Measurements from ENCODE around the gene SNCA.

Gene SNCA

DNA sequence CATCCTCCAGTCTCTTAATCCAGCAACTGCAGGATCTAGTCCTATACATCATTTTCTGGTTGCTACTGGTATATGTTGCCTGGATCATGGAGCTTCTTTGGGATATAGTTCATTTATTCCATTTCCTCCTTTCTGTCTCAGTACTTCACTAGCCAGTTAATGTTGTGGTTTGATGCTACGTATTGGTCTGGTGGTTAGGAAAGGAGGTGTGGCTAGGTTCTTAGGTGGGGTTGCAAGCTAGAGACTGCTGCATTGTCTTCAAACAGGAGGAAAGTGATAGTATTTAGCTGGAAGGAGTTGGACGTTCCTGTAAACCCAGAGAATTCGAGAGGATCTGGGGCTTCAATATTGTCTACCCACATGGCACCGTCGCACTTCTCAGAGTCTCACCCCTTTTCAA is 129.5 kb downstream of the SNCA start:
- DNase-seq (ENCODE audit: low read depth, low spot score) = no peak

DNA sequence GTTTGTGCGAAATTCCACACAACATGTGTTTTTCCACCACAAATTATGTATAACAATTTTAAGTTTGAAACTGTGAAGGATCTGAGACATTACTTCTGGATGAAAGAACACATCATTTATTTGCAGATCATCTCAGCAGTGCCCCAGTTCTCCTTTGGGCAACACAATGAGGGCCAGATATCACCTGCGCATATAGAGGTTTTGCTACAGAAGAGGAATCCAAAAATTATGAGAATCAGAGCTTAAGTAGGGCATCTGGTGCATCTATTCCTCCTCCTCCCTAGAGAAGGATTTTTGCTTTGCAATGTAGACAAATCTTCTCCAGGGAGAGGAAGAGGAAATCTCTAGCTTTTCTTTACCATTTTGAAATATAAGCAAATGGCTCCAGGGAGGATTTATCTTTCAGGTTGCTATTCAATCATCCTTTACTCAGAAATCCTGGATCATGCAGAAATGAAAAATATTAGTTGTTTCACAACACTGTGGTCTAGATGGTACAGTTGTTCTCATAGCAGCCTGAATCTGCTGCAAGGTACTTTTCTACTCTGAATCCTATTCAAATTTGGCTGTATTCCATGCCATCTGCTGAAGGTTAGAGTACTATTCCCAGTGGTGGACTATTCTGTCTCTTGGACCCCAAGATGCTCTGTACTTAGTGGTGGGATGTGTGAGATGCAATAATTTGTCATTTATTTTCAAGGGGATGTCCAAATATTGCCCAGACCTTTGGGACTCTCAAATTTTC is 132.1 kb downstream of the SNCA start:
- DNase-seq (ENCODE audit: low read depth, low spot score) = no peak

DNA sequence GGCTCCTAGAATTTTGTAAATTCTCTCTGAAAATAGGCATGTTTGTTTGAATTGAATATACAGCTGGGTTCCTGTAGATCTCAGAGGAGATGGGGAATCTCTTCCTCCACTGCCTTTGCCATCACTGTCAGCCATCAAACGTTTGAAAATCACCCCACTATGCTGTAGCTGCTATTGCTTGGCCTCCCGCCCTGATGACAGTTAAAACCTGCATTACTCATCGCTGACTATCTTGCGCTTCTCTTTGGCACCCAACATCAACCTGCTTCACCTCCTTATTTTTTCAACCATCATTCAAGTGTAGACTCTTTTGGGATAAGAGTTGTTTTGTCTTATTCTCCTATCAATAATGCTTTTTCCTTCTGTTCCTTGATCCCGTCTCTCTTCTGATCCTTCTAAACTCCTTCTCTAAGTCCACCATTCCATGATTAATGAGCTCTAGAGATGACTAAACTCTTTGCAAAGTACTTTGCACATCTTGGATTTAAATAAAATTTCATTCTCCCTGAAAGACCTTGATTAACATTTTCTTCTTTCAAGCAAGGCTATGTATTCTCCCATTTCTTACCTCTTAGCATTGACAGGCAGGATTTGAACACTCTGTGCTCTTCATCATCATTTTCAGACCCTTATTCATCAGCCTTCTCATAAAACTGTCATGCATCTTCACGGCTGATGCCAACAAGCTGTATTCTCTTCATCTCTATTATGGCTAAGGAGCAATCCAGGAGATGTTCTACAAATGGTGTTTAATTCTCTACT is 133.0 kb downstream of the SNCA start:
- DNase-seq (ENCODE audit: low read depth, low spot score) = no peak

DNA sequence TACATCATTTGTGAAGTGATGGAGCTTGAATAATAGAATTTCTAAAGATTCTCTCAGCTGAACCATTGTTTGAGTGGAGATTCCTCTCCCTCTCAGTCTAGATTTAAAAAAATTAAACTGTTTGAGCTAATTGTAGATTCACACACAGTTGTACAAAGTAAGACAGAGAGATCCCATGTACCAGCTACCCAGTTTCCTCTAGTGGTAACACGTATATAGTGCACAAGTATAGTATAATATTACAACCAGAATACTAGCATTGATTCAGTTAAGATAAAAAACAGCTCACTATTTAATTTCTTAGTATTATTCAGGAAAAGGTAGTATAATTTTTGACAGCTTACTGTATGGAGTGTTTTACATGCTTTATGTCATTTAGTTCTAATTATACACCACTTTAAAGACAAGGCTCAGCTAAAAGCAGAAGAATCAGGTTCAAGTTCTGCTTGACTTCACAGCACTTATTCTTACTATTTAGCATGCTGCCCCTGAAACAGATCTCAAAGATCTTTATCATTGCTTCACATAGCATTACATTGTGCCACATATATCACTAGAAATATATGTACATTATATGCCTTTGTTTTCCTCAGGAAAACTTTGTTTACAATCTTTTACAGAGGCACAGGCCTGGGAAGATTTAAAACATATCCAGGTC is 136.1 kb downstream of the SNCA start:
- no peak for DNase-seq (ENCODE audit: low read depth, low spot score)

DNA sequence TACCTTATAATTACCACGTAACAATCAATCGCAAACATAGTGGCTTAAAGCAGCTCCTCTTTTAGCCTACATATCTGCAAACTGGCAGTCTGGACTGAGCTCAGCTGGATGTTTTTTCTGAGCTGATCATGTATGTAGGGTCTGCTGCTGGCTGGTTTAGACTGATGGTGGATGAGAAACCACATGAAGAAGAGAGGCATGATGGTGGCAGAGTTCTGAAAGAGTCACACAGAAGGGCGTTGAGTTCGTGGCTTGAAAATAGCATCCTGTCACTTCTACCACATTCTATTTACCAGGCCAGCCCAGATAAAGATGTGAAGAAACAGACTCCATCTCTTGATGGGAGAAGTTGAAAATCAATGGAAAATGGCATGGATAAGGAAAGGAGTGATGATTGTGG is 151.3 kb downstream of the SNCA start:
- DNase-seq (ENCODE audit: low read depth, low spot score) = no peak

DNA sequence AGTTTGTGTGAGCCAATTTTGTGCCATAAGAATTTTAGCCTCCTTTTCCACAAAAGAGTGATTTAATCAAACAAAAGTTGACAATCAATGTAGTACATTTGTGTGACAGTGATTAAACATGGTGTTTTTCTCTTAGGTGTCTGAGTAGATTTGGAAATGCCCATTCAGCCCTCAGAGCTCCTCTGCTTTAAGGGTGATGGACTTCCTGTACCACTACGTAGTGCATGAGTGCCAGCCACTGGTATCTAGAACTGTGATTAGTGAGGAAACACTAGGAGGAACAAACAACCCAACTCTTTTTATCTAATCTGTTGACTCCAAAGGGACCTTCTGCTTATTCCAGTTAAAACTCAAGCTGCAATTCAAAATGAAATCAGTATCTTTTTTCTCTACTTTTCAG is 151.7 kb downstream of the SNCA start:
- DNase-seq (ENCODE audit: low read depth, low spot score) = no peak

DNA sequence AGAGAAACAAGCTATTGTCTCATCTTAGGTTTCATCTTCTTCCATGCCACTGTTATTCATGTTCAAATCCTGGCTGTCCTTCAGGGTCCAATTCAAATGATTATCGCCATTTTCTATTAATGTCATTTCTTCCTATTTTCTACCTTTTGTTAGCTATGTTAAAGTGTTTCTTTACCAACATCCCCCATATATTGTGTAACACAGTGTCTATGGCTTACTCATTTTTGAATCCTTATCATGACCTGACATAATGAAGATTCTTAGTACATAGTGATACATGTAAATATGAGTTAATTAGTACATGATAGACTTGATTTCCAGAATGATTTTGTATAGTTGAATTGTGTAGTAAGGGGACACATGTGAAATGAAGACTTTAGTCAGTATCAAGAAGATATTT is 152.4 kb downstream of the SNCA start:
- DNase-seq (ENCODE audit: low read depth, low spot score) = no peak

DNA sequence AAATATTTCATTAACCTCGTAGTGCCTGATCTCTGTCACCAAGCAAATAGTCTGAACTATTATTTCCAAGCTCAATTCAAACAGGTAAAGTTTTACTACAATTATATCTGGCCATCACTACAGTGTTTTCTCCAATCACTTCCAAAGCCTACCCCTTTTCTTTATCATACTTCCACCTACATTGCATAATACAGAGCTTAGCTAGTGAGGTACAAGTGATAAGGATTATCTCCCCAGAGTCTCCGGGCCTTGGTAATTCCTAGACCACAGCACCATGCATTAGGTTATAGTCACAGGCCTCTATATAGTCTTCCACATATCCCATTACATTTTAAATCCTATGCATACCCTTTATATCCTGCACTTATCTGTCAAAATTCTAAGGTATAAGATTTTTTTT is 154.2 kb downstream of the SNCA start:
- no peak for DNase-seq (ENCODE audit: low read depth, low spot score)

DNA sequence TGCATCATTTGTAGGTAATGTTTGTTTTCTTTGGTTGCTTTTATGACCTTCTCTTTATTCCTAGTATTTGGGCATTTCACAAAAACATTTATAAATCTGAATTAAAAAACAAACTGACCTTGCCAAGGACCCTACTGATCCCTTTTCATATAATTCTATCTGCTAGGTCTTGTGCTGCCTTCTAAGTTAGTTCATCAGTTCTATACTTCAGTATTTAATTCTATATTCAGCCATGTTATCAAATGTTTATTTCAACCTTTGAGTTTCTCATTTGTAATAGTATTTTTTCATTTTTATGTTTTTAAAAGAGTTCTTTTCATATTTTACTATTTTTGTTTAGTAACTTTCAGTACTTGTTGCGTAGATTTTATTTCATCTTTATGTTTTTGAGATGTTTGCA is 155.3 kb downstream of the SNCA start:
- no peak for DNase-seq (ENCODE audit: low read depth, low spot score)

DNA sequence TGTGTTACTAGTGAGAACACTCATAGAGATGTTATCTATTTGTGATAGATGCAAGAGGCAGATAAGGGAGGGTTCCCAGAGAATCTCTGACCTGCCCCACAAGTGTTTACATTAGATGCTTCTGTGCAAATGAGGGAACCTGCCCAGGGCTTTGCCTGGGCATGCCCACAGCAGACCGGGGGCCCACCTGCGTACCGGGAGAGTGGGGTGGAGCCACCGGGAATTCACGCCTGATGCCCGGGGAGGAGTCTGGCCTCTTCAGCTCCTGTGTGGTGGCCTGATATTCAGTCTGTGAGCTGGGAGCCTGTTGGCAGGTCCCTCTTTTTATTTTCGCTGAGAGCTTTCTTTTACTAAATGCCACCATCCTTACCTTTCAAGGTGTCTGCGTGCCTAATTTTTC is 155.7 kb downstream of the SNCA start:
- no peak for DNase-seq (ENCODE audit: low read depth, low spot score)

DNA sequence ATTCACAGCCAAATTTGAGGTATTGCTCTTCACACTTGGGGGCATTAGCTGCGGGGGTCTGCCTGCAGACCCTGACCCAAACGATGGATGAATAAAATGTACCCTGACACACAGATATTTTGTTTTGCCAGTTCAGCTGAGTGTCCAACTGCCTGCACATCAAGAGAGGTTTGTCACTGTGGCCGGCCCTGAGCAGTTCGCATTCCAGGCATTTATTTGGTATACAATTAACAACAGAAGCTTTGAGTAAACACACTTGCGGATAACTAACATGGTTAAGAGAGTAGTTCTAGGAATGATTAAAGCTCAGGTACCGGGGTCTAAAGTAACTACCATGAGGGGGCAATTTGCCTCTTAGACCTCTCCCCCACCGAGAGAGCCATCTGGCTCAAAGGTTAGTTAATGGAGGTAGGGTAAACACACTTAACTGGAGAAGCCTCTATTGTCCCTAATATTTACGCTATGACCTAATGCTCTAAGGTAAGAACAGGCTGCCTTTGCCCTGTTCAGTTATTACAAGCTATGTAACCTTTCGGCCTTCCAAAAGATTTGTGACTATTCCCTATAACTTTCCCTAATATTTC is 162.0 kb downstream of the SNCA start:
- DNase-seq (ENCODE audit: low read depth, low spot score) = no peak

All from brain pericyte (primary cell).